ENCODE results near the gene C1R.

Gene C1R

DNA sequence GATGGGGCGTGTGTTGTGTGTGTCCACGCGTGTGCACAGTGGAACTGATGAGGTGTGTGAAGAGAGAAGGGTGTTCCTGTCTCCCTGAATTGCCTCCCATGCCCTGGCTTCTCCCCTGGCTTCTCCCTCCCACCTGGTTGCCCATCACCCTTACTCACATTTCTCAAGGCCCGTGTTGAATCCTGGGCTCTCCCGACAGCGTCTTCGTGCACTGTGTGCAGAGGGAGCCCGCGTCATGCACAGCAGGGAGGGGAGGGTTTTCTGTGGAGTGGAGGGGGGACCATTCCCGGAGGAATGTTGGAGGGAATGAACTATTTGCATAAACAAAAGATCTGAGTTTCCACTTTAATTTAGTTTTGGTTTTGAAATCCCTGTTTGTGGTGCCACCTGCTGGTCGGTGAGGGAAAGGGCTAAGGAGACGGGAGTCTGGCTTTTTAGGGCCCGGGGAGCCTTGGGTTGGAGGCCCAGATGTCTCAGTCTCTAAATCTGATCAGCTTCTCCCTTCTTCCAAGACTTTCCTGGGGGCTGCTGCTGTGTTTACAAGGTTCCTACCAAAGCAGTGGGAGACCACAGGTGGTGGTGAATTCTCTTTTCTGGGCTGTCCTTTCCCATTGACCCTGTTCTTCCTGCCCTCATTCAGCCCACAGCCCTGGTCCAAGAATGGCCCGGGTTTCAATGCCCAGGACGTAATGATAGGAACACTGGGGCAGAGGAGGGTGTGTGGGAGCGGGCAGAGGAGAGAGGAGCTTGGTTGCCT lies at the start of gene C1R:
Gene C1R, minus strand, starts transcription at position 217 of the 757 bp plus-strand sequence. Its CDS starts 57 bp downstream, at position 160.
- DNase-seq (ENCODE audit: low spot score): peak; percentile 57

DNA sequence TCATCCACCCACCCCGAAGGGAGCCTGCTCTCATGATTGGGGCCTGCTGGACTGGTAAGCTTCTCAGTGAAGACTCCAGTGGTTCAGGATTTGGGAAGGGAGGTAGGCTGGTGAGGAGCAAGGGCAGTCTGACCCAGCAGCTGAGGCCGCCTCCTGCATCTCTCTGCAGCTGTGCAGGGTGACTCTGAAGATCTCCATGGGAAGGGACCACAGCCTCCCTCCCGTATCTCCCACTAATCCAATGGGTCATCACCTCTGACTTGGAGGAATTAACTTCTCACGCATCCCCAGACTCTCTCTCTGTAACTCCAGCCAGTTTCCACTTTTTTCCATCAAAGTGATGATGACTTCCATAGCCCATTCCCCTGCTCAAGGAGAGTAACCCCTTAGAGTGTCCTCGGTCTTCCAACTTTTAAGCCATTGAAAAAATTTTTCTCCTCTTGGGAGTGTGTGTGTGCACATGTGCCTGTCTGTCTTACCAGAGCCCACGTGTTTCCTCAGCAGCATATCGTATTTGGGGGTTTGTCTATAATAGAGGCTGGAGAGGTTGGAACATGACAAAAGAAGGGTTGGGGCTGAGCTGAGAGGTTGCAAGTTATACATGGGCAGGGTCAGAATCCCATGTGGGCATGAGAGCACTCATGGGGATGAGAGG lies 49.2 kb upstream of the C1R start:
- DNase-seq (ENCODE audit: low spot score): no peak

DNA sequence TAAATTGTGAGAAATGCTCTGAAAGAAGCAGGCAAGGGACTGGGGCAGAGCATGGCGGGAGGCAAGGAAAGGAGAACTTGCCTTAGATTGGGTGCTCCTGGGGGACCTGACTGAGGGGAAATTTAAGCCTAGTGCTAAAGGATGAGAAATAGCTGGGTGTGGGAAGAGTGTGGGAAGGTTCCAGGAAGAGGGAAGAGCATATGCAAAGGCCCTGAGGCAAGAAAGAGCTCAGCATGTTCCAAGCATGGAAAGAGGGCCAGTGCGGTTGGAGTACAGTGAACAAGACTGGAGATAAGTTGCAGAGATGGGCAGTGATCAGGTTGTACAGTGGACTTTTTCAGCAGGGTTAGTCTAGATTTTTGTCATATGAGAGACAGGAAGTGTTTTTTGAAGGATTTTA lies 47.0 kb upstream of the C1R start:
- DNase-seq (ENCODE audit: low spot score): no peak

DNA sequence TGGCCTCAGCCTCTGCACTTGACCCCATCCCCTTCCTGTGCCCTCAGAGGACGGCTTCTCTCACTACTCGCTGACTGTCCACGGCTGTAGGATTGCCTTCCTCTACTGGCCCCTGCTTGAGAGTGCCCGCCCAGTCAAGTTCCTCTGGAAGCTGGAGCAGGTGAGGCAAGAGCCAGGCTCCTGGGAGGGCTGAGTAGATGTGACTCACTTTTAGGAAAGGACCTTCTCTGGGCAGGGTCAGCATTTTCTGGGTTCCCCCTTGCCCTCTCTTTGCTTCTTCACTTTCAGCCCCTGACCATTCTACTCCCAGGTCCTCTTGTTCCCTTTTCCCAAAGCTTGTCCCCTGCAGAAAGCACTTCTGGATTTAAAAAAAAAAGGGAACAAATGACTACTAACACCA lies 45.7 kb upstream of the C1R start:
- no peak for DNase-seq (ENCODE audit: low spot score)

DNA sequence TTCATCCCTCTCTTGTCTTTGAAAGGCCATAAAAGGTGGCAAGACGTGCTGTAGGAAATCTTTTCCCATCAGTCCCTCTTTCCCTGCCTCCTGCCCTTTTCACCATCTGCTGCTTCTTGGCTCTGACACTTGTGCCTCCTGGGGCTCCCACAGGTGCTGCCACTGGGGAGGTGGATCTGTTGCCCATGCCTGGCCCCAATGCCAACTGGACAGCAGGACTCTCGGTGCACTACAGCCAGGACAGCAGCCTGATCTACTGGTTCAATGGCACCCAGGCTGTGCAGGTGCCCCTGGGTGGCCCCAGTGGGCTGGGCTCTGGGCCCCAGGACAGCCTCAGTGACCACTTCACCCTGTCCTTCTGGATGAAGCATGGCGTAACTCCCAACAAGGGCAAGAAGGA lies 44.4 kb upstream of the C1R start:
- DNase-seq (ENCODE audit: low spot score): no peak

DNA sequence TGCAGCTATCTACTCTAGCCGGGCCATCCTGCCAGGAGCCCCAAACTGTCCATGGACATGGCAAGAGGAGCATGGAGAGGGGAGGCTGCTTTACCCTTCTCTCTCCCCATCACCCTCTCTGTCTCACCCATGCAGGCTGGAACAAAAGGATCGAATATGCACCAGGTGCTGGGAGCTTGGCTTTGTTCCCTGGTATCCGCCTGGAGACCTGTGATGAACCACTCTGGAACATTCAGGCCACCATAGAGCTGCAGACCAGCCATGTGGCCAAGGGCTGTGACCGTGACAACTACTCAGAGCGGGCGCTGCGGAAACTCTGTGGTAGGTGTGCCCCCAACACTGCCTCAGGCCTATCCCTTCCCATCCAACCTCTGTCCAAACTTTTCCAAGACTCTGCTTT lies 43.8 kb upstream of the C1R start:
- no peak for DNase-seq (ENCODE audit: low spot score)

DNA sequence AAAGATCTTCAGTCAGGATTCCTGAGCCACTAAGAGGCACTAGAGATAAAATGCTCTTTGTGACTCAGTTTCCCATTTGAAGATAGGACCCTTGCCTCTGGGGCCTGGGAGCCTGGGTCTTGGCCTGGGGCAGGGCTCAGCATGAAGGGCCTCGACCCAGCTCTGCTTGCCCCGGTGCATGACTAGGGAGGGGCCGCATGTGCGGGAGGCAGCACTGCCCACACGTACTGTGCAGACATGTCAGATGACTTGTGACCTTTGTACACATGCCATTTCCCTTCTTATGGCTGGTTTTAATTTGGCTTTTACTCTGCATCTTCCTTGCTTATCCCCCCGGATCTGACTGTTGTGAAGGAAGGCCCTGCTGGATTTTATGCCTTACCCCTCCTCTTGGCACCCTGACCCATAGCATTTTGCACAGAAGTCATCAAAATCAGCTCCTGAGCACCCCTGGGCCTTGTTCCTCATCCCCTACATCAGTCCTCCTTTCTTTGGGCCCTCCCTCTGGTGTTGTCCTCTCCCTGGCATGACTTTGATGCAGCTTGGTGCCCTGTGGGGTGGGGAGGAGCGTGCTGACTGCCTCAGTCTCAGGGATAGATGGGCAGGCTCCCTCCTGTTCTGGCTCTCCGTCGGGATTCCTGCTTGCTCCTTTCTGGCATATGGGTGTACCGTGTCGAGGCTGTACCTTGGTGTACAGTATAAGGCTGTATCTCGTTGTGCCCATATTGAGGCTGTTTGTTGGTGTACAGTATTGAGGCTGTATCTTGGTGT lies 42.3 kb upstream of the C1R start:
- no peak for DNase-seq (ENCODE audit: low spot score)

DNA sequence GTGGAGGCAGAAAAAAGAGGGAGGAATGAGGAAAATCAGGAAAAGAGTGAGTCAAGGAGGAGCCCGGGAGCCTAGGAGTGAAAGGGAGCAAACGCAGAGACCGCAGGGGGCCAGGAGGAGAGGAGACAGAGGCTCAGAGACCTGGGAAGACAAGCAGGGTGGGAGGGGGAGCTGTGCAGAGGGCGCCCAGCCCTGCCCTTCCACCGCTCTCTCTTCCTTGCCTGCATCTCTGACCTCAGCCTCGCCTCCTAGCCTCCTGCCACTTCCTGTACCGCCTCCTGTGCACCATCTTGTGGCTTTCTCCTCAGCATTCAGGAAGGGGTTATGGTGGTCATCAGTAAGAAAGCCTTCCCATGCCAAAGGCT lies 39.2 kb upstream of the C1R start:
- DNase-seq (ENCODE audit: low spot score): no peak

DNA sequence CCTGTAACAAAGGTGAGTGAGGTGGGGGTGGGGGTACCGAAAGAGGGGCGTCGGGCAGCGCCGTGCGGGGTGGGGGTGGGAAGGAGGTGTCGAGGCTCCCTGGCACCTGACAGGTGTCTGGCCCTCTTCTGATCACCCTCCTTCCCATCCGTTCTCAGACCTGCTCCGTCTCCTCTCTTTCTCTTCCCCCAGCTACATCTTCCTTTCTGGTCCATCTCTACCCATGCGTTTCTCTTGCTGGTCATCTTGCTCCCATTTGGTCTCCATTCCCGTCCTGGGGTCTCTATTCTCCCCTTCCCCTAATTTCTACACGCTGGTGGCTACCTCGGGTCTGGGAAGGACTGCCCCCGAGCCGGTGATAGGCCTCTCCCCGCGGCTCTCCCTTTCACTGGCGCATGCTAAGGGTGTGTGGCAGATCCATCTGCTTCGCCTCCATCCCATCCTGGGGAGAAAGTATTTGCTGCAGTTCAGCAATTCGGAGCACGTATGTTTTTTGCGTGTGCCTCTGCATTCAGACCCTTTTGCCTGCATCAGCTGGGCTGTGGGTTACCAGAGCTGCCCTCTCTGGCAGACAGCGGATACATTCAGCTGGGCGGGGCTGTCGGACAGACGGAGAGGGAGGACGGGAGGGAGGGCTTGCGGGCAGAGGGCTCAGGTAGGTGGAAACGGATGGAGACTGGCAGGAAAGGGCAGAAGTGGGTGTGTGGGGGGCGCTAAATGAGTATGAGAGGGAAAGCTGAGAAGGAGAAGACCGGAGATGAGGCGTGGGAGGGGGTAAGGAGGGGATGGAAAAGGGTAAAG lies 38.7 kb upstream of the C1R start:
- no peak for DNase-seq (ENCODE audit: low spot score)

DNA sequence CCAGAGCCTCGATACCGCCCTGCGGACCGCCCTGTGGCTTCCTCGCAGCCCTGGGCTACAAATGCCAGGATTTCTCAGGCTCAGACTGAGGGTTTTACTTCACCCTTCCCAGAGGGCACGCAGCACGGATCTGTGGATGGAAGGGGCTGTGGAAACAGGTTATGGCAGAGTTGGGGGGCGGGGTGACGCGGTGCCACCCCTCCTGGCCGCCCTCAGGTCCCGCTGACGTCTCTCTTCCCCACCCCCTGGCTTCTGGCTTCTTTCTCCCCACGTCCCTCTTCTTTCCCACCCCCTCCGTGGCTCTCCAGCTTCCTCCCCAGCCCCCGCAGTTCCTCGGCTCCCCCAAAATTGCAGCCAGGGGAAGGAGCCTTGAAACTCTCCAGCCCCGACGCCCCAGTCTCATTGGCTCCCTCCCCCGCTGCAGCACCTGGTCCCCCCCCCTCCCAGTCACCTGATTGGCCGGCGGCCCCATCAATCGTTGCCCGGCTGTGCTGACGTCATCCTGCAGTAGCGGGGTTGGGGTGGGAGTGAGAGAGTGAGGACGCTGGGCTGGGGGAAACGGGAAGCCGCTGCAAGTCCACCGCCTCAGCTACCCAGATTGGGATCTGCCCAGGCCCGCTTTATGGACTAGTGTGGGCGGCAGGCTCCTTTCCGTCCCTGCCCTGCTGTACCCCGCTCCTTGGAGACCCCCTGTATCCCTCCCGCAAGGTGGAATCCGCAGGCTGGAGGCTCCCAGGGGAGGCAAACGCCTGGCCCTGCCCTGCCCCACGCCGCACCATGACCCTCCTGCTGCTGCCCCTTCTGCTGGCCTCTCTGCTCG lies 37.8 kb upstream of the C1R start, which contains the start of gene CLSTN3:
Gene CLSTN3, plus strand, starts transcription at position 500 of the 820 bp plus-strand sequence. Its CDS starts 278 bp downstream, at position 778.
- peak; percentile 42 for DNase-seq (ENCODE audit: low spot score)

DNA sequence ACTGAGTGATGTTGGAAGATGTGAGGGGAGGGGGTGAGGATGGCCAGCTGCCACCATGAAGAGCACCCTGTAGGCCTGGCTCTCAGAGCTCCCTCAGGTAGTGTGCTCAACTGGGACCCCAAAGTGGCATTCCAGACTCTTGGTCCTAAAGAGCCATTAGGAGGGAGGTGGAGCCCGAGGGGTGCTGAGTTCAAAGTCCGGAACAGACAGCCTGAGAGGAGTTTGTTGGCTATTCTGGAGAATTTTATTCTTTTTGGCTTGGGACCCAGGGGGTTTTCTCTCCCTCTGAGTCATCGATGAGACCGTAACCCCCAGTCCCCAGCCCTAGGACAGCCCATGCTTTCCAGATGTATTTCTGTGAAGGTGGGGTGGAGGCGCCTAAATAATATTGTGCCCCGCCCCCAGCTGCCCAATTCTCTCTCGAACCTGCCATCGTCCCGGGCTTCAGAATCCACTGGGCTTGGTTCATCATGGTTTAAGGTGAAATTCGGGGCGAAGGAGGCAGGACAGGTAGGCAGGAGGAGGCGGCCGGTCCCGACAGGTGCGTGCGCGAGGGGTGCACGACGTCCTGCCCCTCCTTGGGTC lies 37.1 kb upstream of the C1R start:
- no peak for DNase-seq (ENCODE audit: low spot score)

DNA sequence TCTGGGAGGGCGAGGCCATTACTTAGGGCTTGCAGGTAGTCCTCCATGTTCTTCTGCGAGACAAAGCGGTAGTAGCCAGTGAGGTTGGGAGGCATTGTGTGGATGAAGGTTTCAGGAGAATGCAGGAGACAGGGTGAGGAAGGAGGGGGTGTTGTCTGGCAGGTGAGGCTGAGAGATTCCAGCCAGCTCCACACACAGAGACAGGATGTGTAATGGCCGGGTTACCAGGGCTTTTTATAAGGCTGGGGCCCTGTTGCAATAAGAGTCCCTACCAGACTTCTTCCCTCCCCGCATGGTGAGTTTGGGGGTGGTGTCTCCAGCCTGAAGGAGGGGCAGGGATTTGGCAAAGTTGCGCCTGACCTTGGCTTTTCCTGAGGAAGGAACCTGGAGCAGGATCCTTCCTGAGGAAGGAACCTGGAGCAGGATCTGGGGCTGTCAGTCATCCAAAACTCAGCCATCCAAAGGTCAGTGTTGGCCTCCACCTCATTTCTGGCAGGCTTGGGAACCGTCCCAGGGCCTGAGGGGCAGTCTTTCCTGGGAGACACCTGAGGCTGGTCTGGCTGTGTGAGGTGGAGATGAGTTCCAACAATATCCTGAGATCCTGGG lies 36.5 kb upstream of the C1R start, which contains the start of gene RBP5:
Gene RBP5, minus strand, starts transcription at position 209 of the 606 bp plus-strand sequence. Its CDS starts 114 bp downstream, at position 95.
- DNase-seq (ENCODE audit: low spot score): no peak

DNA sequence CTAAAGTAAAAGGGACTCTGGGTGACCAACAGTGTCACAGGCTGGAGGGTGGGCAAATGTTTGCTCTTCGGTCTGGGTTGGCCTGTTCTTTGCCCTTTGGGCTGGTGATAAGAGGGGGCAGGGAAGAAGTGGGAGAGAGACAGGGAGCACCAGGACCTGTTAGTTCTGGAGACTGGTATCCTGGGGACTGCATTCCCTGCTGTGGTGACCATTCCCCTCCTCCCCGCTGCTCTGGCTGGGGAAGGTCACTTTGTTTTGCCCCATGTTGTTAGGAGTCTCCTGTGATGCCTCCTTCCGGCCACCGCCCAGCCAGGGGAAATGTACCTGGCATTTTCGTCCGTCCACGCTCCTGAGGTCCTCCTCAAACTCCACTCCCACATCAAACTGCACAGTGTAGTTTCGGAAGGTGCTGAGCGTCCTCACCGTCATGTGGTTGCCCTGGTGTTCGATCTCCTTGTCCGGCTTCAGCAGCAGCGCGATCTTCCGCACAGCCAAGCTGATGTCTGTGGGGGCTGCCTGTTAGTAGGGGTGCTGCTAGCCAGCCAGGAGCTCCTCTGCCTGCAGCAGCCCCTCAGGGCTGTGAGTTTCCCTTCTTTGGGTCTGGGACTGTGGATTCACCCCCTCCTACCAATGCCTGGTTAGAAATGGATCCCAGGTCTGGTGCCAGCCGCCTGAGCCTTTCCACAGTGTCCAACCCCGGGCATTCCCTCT lies 35.8 kb upstream of the C1R start:
- DNase-seq (ENCODE audit: low spot score): no peak

DNA sequence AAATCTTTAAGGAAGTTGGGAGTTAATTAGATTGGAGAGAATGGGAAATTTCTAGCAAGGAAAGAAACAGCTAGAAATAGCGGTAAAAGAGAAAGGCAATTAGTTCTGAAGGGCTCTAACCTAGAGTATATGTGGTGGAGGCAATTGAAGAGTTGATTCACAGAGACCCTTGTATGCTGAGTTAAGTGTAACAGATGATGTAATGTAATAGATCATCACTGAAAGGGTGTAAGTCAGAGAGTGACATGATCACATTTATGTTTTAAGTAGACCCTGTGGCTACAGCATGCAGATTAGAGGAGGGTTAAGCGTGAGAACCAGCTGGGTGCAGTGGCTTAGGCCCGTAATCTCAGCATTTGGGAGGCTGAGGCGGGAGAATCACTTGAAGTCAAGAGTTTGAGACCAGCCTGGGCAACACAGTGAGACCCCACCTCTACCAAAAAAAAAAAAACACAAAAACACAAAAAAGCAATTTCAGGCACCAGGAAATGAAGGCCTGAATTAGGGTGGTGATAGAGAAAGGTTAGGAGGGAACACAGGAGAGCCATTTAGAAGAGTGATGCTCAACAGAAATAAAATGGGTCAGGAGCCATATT lies 33.5 kb upstream of the C1R start:
- DNase-seq (ENCODE audit: low spot score): no peak

DNA sequence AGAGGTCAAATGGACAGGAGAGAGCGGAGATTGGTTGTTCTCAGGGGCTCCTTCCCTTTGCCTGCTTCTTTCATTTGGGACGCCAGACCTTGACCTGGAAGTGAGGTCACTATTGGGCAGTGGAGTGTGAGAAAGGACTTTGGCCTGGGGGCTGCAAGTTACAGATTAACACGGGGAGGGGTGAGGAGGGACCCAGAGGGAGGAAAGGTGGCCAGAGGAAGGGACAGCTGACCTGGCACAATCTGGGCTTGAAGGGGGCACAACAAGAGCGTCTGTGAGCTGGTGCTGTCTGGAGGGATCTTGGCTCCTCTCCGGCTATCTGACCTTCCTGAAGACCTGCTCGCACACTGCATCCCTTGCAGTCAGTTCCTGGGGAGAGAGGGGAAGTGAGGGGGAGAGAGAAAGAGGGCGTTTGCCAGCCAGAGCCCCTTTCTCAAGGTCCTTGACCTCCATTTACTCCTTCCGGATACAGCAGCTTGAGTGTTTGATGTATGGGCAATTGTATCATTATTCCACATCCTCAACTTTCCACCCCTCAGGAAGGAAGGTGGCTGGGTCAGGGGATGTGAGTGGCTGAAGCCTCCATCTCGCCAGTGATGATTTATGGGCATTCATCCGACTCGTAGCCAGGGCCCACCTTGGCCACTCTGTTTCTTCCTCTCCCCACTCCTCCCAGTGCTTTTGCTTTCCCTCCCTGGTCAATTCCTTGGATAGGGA lies 31.7 kb upstream of the C1R start:
- DNase-seq (ENCODE audit: low spot score): peak; percentile 53

DNA sequence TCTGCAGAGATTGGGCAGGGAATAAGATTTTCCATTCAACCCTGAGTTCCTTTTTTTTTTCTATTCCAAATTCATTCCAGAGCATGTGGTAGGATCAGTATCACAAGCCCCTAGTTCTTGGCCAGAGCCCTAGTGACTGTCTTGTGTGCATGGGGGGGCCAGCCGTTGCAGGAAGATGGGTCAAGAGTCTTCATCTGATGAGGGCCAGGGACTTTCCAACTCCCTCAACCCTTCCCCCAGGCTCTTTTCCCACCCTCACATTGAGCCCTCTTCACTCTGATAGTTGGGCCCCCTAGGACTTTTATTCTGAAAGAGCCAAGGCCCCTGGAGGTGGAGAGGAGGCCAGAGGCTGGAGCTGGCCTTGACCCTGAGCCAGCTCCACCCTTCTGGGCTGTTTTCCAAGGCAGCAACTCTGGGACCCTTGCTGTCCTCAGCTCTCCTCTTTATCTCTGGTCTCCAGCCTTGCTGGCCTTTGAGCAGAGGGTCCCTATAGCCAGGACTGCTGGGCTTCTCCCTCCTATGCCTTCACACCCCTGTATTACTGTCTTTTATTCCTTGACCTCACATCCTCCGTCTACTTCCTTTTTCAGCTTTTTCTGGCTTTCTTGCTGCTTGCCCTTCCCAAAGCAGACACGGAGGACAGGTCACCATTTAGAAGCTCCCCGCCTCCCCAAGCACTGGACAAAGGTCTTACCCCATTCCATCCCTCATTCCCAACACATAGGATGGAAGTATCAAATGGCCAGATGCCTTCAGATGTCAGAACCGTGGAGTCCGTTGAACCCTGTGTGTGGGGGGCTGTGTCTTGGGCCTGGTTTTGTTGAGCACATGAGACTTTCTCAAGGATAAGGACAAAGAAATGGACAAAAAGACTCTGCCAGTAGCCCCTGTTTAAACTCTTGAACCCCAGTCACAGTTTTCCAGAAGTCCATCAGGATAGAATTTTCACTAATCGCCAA lies 30.8 kb upstream of the C1R start:
- DNase-seq (ENCODE audit: low spot score): no peak

DNA sequence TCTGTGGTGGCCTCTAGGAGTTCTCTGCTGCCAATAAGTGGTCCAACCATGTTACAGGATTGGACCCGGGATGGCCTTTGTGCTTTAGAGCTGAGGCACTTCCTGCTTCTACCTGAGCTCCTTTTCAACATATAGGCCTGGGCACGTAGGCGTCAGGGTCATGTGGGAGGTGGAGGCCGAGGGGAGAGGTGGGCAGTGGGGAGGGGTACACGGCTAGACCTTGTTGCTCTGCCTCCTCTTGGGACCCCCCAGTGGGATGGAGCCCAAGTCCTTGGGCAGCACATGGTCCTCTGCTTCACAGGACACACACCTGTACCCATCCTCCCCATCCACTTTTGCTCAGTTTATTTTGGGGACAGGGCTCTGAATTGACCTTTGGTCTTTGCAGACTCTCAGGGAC lies 29.1 kb upstream of the C1R start:
- no peak for DNase-seq (ENCODE audit: low spot score)

Measured in kidney capillary endothelial cell (primary cell).